HCT116 (cell line): ENCODE measurements around the gene GPRIN2. TPM values are rescaled to one million over a fixed set of nuclear protein-coding genes. Genes with fewer than 3 reads are reported as not detected.

Source experiments
- ATAC-seq: fragments of 200-7000 bp; cut with Tn5 transposase; 2 replicates; pipeline ENCODE4 v1.9.1; 2020; ENCODE audit warnings: mild to moderate bottlenecking, moderate library complexity
- BruUV-seq: library from RNA; stranded (reverse); fragments of 400-500 nt; replicated peaks from 2 replicates; lab custom pipeline; 2021; lab: Mats Ljungman, UMichigan
- CTCF ChIA-PET: fragments of 300-600 bp; sonication (Branson Sonifier 250); formaldehyde crosslinking; loops from one replicate; lab custom pipeline; 2021; ENCODE audit warnings: antibody characterized with exemption; lab: Charles Lee
- POLR2A ChIA-PET: fragments of 300-600, 350-600 bp; sonication (Branson Sonifier 250); formaldehyde crosslinking; loops from one replicate; lab custom pipeline; 2021; ENCODE audit warnings: antibody characterized with exemption; lab: Charles Lee
- RAD21 ChIA-PET, 2 experiments: fragments of 300-600 bp; sonication (Branson Sonifier 250); formaldehyde crosslinking; loops; one replicate each; lab custom pipeline; 2023; ENCODE audit warnings: low total read pairs in 2 of 2; ENCODE audit not compliant: uncharacterized antibody in 2 of 2, unreplicated experiment in 2 of 2, low non-redundant PET in 1 of 2; lab: Charles Lee
- DNase-seq: peaks from one replicate; pipeline ENCODE4 v3.0.0-alpha.2; 2010; ENCODE audit warnings: low read depth, low spot score
- H2AFZ ChIP-seq: fragments of 200-600 bp; shearing (Covaris generic), sonication (generic); 2 replicates; pipeline ENCODE4 v1.6.1; 2017; ENCODE audit warnings: low read depth, mixed run types, mixed read lengths, antibody characterized with exemption, low read length; ENCODE audit not compliant: poor library complexity, severe bottlenecking
- H3K27ac ChIP-seq: 2 replicates; pipeline ENCODE4 v1.5.1; 2012; ENCODE audit warnings: low read depth, low read length
- H3K27me3 ChIP-seq: fragments of 200-600 bp; sonication (generic); 2 replicates; pipeline ENCODE4 v1.6.1; 2016; ENCODE audit warnings: mixed run types, low read length, mixed read lengths; ENCODE audit not compliant: insufficient read depth
- H3K36me3 ChIP-seq, 2 experiments: fragments of 200-500 bp in 1 of 2; fragments of 200-600 bp in 1 of 2; sonication (Bioruptor generic) in 1 of 2; sonication (generic) in 1 of 2; 2 replicates each; pipeline versions ENCODE4 v1.5.1 to v1.6.1; 2014 to 2016; ENCODE audit warnings: low read length in 2 of 2, inconsistent platforms in 1 of 2, mixed read lengths in 1 of 2, mixed run types in 1 of 2; ENCODE audit not compliant: insufficient read depth in 2 of 2, control insufficient read depth in 1 of 2
- H3K4me1 ChIP-seq, 2 experiments: fragments of 200-600 bp in 1 of 2; sonication (generic) in 1 of 2; 2 replicates each; pipeline versions ENCODE4 v1.5.1 to v1.6.1; 2012 to 2017; ENCODE audit warnings: low read length in 2 of 2, inconsistent platforms in 1 of 2, mild to moderate bottlenecking in 1 of 2, mixed read lengths in 1 of 2, mixed run types in 1 of 2, moderate library complexity in 1 of 2; ENCODE audit not compliant: insufficient read depth in 2 of 2, control insufficient read depth in 1 of 2
- H3K4me2 ChIP-seq: fragments of 200-600 bp; sonication (generic); 2 replicates; pipeline ENCODE4 v1.6.1; 2017; ENCODE audit warnings: mixed run types, low read length, mixed read lengths
- H3K4me3 ChIP-seq, 2 experiments: fragments of 200-600 bp in 1 of 2; sonication (generic) in 1 of 2; replicated peaks in 1 of 2; 2 replicates each; pipeline ENCODE4 v1.5.1; 2011 to 2016; ENCODE audit warnings: low read length in 2 of 2, control low read depth in 1 of 2, low read depth in 1 of 2, mild to moderate bottlenecking in 1 of 2, mixed read lengths in 1 of 2, mixed run types in 1 of 2
- H3K79me2 ChIP-seq: fragments of 200-600 bp; sonication (generic); 2 replicates; pipeline ENCODE4 v1.6.1; 2017; ENCODE audit warnings: mild to moderate bottlenecking, mixed run types, low read length, moderate library complexity, mixed read lengths; ENCODE audit not compliant: insufficient read depth
- H3K9ac ChIP-seq: fragments of 200-600 bp; sonication (generic); 2 replicates; pipeline ENCODE4 v1.6.1; 2016; ENCODE audit warnings: low read length, mixed read lengths
- H3K9me2 ChIP-seq: fragments of 200-600 bp; sonication (generic), shearing (Covaris generic); 2 replicates; pipeline ENCODE4 v1.6.1; 2017; ENCODE audit warnings: mixed run types, mild to moderate bottlenecking, moderate library complexity; ENCODE audit not compliant: insufficient read depth
- H3K9me3 ChIP-seq, 2 experiments: fragments of 200-500 bp in 1 of 2; fragments of 200-600 bp in 1 of 2; sonication (Bioruptor generic) in 1 of 2; sonication (generic) in 1 of 2; 2 replicates each; pipeline ENCODE4 v1.6.1; 2014 to 2017; ENCODE audit warnings: low read length in 2 of 2, mixed read lengths in 2 of 2, inconsistent platforms in 1 of 2, low read depth in 1 of 2, mild to moderate bottlenecking in 1 of 2, mixed run types in 1 of 2, moderate library complexity in 1 of 2; ENCODE audit not compliant: control insufficient read depth in 1 of 2, insufficient read depth in 1 of 2
- H4K20me1 ChIP-seq: fragments of 200-600 bp; sonication (generic), shearing (Covaris generic); 2 replicates; pipeline ENCODE4 v1.6.1; 2017; ENCODE audit warnings: mixed run types, mild to moderate bottlenecking, moderate library complexity; ENCODE audit not compliant: insufficient read depth
- EGR1 ChIP-seq: IDR thresholded peaks from 2 replicates; pipeline ENCODE4 v1.6.1; 2012; ENCODE audit warnings: low read depth
- ELF1 ChIP-seq: IDR thresholded peaks from 2 replicates; pipeline ENCODE4 v1.6.1; 2012; ENCODE audit warnings: low read depth, borderline replicate concordance
- EZH2 ChIP-seq: fragments of 200-600 bp; sonication (generic); IDR thresholded peaks from 2 replicates; pipeline ENCODE4 v1.6.1; 2017; ENCODE audit warnings: antibody characterized with exemption, mixed run types
- EZH2phosphoT487 ChIP-seq: fragments of 200-600 bp; IDR thresholded peaks from 2 replicates; pipeline ENCODE4 v1.6.1; 2018; ENCODE audit warnings: antibody characterized with exemption, borderline replicate concordance
- FOSL1 ChIP-seq: IDR thresholded peaks from 2 replicates; pipeline ENCODE4 v1.6.1; 2012; ENCODE audit warnings: low read depth
- JUND ChIP-seq: IDR thresholded peaks from 2 replicates; pipeline ENCODE4 v1.6.1; 2012
- POLR2AphosphoS5 ChIP-seq: IDR thresholded peaks from 2 replicates; pipeline ENCODE4 v1.6.1; 2011; ENCODE audit warnings: mild to moderate bottlenecking, low read depth, low read length, moderate library complexity
- RAD21 ChIP-seq: IDR thresholded peaks from 2 replicates; pipeline ENCODE4 v1.6.1; 2012; ENCODE audit warnings: low read depth, mild to moderate bottlenecking
- SIN3A ChIP-seq: IDR thresholded peaks from 2 replicates; pipeline ENCODE4 v1.6.1; 2012; ENCODE audit warnings: low read depth
- SP1 ChIP-seq: IDR thresholded peaks from 2 replicates; pipeline ENCODE4 v1.6.1; 2012; ENCODE audit warnings: low read depth
- YY1 ChIP-seq: IDR thresholded peaks from 2 replicates; pipeline ENCODE4 v1.6.1; 2011; ENCODE audit warnings: low read length, low read depth, moderate library complexity, mild to moderate bottlenecking; ENCODE audit not compliant: insufficient replicate concordance; ENCODE audit errors: extremely low read depth
- ZFX ChIP-seq: fragments of 450-650 bp; IDR thresholded peaks from 2 replicates; pipeline ENCODE4 v1.6.1; 2017
- intact Hi-C: fragments of 100-400 bp; cut with micrococcal nuclease; formaldehyde crosslinking; loops from 2 replicates; pipeline ENCODE4 v1.10.0; 2022
- total RNA-seq: library from RNA; stranded (reverse); gene quantifications from one replicate; pipeline ENCODE4 v1.2.1, GENCODE V29; 2021; ENCODE audit not compliant: unreplicated experiment
- TF ChIP-seq, protein P1 (sequence below): IDR thresholded peaks from 2 replicates; pipeline ENCODE4 v1.6.1; 2012
- TF ChIP-seq, protein P2 (sequence below), 3 experiments: fragments of 200-600 bp in 1 of 3; sonication (generic) in 1 of 3; IDR thresholded peaks in 2 of 3; conservative IDR thresholded peaks in 1 of 3; 2 replicates each; pipeline ENCODE4 v1.5.1; 2012 to 2017; ENCODE audit warnings: low read depth in 2 of 3, low read length in 2 of 3, antibody characterized with exemption in 1 of 3, borderline replicate concordance in 1 of 3, control low read depth in 1 of 3, mild to moderate bottlenecking in 1 of 3, mixed read lengths in 1 of 3, mixed run types in 1 of 3, moderate library complexity in 1 of 3; ENCODE audit not compliant: insufficient read depth in 1 of 3

Gene GPRIN2
- total RNA-seq, 1 experiment from 2014 or later: 1.7 TPM

GRCh38 chr10:46557319-46558121, 1.1 kb upstream of the GPRIN2 start:
- Histone ChIP-seq H3K4me2 (no peak overlapping the region), H3K36me3 (no peaks in the 10 kb centered on the region), H2AFZ (no peak overlapping the region), H3K9me3 (no peaks in the 10 kb centered on the region), H3K9me2 (no peaks in the 10 kb centered on the region), H3K79me2 (no peaks in the 10 kb centered on the region), H3K27me3 (peaks cover 5% of the 10 kb centered on the region; the same call in 1 of the 2 replicates), H3K27ac (no peak overlapping the region; the same call in 1 of the 2 replicates), H4K20me1 (no peaks in the 10 kb centered on the region), H3K4me3 (no peak overlapping the region), H3K4me1 (peaks cover 0 to 9% of the 10 kb centered on the region in 2 experiments; a peak in 1 of 4 replicates), H3K9ac (no peak overlapping the region)
- RAD21 ChIA-PET: no interaction called here
- TF ChIP-seq FOSL1: no peak
- TF ChIP-seq, protein P1, sequence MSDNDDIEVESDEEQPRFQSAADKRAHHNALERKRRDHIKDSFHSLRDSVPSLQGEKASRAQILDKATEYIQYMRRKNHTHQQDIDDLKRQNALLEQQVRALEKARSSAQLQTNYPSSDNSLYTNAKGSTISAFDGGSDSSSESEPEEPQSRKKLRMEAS: no peak
- no peak for TF ChIP-seq JUND
- TF ChIP-seq EZH2phosphoT487: no peak
- TF ChIP-seq SIN3A: no peak
- TF ChIP-seq ELF1: no peak
- no peak for TF ChIP-seq EZH2
- TF ChIP-seq RAD21: no peak
- TF ChIP-seq EGR1: no peak
- TF ChIP-seq SP1: no peak
- TF ChIP-seq YY1: no peak
- TF ChIP-seq ZFX: no peak
- no peak for TF ChIP-seq POLR2AphosphoS5
- TF ChIP-seq, protein P2, sequence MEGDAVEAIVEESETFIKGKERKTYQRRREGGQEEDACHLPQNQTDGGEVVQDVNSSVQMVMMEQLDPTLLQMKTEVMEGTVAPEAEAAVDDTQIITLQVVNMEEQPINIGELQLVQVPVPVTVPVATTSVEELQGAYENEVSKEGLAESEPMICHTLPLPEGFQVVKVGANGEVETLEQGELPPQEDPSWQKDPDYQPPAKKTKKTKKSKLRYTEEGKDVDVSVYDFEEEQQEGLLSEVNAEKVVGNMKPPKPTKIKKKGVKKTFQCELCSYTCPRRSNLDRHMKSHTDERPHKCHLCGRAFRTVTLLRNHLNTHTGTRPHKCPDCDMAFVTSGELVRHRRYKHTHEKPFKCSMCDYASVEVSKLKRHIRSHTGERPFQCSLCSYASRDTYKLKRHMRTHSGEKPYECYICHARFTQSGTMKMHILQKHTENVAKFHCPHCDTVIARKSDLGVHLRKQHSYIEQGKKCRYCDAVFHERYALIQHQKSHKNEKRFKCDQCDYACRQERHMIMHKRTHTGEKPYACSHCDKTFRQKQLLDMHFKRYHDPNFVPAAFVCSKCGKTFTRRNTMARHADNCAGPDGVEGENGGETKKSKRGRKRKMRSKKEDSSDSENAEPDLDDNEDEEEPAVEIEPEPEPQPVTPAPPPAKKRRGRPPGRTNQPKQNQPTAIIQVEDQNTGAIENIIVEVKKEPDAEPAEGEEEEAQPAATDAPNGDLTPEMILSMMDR (IDR thresholded peaks at IDR 0.05 in 2 of 3, conservative IDR thresholded peaks at IDR 0.05 in 1 of 3; ENCODE audit: borderline replicate concordance in 1 of 3, insufficient read depth in 1 of 3, low read depth in 2 of 3, low read length in 2 of 3): no peak
- no peak for ATAC-seq
- intact Hi-C loops: no loop called here
- POLR2A ChIA-PET: no interaction called here
- BruUV-seq: no TSS peak
- CTCF ChIA-PET: no interaction called here
- DNase-seq: no peak
